Measurements from ENCODE around the gene EXOG. TPM values are rescaled to one million over a fixed set of nuclear protein-coding genes. Genes with fewer than 3 reads are reported as not detected.

EXOG gene
- total and polyA plus RNA-seq, 2 of the 13 experiments (the other 11 are each of a cell fraction or from before 2014, with no cell fraction given): 5.5 to 9.5 TPM

DNA sequence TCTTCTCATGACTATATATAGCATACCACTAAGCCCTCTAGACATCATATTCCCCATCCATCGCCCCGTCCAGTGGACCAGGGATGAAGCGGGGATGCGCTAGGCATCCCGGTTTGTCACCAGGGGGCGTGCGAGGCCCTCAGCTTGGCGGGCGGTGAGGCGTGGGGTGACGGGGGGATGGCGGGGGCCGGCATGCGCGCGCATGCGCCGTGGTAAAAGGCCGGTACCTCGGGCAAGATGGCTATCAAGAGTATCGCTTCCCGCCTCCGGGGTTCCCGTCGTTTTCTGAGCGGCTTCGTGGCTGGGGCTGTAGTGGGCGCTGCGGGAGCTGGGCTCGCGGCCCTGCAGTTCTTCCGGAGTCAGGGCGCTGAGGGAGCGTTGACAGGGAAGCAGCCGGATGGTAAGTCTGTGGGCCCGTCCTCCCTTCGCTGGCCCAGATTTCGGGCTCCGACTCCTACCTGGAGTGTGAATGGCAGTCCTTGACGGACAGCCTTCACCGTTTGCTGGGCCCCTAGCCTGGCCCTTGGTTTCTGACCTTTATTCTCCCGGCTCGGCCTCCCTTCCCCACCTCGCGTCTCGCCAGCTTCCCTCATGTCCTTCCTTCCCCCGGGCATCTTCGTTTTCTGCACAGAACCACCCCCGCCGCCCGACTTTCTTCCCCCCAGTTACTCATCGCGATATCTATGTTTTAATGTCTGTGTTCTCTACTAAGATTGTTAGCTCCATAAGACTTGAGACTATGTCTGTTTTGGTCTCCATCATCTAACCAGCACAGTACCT lies at the start of gene EXOG (continued):
- TF ChIP-seq ZNF782 (CRISPR knock-in tag; IDR thresholded peaks at IDR 0.05; ENCODE audit: borderline replicate concordance) (peak; percentile 87; the same call in 1 of the 2 replicates), ZNF562 (CRISPR knock-in tag; IDR thresholded peaks at IDR 0.05; ENCODE audit: borderline replicate concordance) (no peak), CREB1 (IDR thresholded peaks at IDR 0.05) (0 out of 2 replicates have a peak, but pooled peaks have one; percentile 36), CREB1 (CRISPR knock-in tag; IDR thresholded peaks at IDR 0.05) (peak; percentile 14; the same call in 1 of the 2 replicates), YEATS2 (CRISPR knock-in tag; IDR thresholded peaks at IDR 0.05; ENCODE audit: borderline replicate concordance) (peak; percentile 56; the same call in 1 of the 2 replicates), ZNF138 (CRISPR knock-in tag; IDR thresholded peaks at IDR 0.05; ENCODE audit: low read depth) (no peak), KLF13 (CRISPR knock-in tag; IDR thresholded peaks at IDR 0.05) (no peak), PPARG (CRISPR knock-in tag; conservative IDR thresholded peaks at IDR 0.05) (0 out of 2 replicates have a peak, but pooled peaks have one; percentile 19), ZNF563 (CRISPR knock-in tag; IDR thresholded peaks at IDR 0.05) (0 out of 2 replicates have a peak, but pooled peaks have one; percentile 27), KAT8 (CRISPR knock-in tag; IDR thresholded peaks at IDR 0.05) (peak; percentile 74), ZNF607 (CRISPR knock-in tag; IDR thresholded peaks at IDR 0.05; ENCODE audit: borderline replicate concordance) (0 out of 2 replicates have a peak, but pooled peaks have one; percentile 52), KMT2B (CRISPR knock-in tag; IDR thresholded peaks at IDR 0.05) (peak; percentile 92), ZNF282 (IDR thresholded peaks at IDR 0.05; ENCODE audit: partially characterized antibody) (no peak), HDAC2 (CRISPR knock-in tag; IDR thresholded peaks at IDR 0.05) (peak; percentile 11; the same call in 1 of the 2 replicates), NFE2L2 (IDR thresholded peaks at IDR 0.05; ENCODE audit: low read length) (no peak), CENPT (CRISPR knock-in tag; IDR thresholded peaks at IDR 0.05; ENCODE audit: low read depth) (0 out of 2 replicates have a peak, but pooled peaks have one; percentile 36), ZNF512 (CRISPR knock-in tag; IDR thresholded peaks at IDR 0.05) (no peak), ZNF530 (CRISPR knock-in tag; IDR thresholded peaks at IDR 0.05; ENCODE audit: low read depth) (no peak), ZFP36L1 (CRISPR knock-in tag; IDR thresholded peaks at IDR 0.05) (0 out of 2 replicates have a peak, but pooled peaks have one; percentile 54)
- TF ChIP-seq, protein P1, sequence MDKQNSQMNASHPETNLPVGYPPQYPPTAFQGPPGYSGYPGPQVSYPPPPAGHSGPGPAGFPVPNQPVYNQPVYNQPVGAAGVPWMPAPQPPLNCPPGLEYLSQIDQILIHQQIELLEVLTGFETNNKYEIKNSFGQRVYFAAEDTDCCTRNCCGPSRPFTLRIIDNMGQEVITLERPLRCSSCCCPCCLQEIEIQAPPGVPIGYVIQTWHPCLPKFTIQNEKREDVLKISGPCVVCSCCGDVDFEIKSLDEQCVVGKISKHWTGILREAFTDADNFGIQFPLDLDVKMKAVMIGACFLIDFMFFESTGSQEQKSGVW (CRISPR knock-in tag; IDR thresholded peaks at IDR 0.05; ENCODE audit: borderline replicate concordance): no peak
- TF ChIP-seq, protein P2, sequence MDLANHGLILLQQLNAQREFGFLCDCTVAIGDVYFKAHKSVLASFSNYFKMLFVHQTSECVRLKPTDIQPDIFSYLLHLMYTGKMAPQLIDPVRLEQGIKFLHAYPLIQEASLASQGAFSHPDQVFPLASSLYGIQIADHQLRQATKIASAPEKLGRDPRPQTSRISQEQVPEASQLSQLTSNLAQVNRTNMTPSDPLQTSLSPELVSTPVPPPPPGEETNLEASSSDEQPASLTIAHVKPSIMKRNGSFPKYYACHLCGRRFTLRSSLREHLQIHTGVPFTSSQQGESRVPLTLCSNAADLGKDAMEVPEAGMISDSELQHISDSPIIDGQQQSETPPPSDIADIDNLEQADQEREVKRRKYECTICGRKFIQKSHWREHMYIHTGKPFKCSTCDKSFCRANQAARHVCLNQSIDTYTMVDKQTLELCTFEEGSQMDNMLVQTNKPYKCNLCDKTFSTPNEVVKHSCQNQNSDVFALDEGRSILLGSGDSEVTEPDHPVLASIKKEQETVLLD (CRISPR knock-in tag; IDR thresholded peaks at IDR 0.05; ENCODE audit: low read depth): no peak
